ENCODE measurements around the gene ADGRF4. TPM values are rescaled to one million over a fixed set of nuclear protein-coding genes. Genes with fewer than 3 reads are reported as not detected.

The ADGRF4 gene
- total RNA-seq, 2 donors from 2014 or later, result 0.86 TPM; not detected in 1

DNA sequence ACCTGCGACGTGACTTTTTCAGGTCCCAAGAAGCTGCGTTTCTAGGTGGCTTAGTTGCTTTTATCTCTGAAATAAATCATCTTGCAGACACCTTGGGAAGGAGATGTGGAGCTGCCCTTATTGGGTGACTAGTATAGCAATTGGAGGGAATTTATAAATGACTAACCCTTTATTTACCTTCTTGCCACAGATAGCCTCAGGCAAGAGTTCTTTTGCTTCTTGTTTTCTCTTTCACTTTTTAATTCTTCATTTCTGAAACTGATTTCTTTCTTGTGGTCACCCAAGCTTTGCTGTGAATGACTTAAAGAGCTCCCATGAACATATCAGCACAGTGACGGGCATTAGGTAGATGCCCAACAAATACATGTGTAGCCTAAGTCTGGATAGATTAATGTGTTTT is 3.0 kb downstream of the ADGRF4 start:
- no peak overlapping the region for H3K4me3 ChIP-seq
- no peaks in the 10 kb centered on the region for H3K9me3 ChIP-seq
- peaks cover 0 to 7% of the 10 kb centered on the region in 2 donors for H3K4me1 ChIP-seq
- DNase-seq (ENCODE audit: low spot score), result no peak
- H3K36me3 ChIP-seq, result no peaks in the 10 kb centered on the region
- no peaks in the 10 kb centered on the region for H3K27me3 ChIP-seq
- no peak overlapping the region for H3K27ac ChIP-seq
- TF ChIP-seq, protein P1, sequence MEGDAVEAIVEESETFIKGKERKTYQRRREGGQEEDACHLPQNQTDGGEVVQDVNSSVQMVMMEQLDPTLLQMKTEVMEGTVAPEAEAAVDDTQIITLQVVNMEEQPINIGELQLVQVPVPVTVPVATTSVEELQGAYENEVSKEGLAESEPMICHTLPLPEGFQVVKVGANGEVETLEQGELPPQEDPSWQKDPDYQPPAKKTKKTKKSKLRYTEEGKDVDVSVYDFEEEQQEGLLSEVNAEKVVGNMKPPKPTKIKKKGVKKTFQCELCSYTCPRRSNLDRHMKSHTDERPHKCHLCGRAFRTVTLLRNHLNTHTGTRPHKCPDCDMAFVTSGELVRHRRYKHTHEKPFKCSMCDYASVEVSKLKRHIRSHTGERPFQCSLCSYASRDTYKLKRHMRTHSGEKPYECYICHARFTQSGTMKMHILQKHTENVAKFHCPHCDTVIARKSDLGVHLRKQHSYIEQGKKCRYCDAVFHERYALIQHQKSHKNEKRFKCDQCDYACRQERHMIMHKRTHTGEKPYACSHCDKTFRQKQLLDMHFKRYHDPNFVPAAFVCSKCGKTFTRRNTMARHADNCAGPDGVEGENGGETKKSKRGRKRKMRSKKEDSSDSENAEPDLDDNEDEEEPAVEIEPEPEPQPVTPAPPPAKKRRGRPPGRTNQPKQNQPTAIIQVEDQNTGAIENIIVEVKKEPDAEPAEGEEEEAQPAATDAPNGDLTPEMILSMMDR (IDR thresholded peaks at IDR 0.05), result no peak

DNA sequence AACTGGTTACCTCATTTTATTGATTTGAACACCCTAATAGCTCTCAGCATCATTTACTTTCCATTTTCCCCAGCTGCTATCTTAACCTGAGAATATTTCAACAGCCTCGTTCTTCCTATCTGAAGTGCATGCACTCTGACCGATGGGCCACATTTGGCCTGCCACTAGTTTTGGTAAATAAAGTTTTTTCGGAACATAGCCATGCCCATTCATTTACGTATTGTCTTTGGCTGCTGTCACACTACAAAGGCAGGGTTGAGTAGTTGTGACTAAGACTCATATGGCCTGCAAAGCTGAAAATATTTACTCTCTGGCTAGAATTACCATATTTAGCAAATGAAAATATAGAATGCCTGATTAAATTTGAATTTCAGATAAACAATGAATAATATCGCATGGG is 10.8 kb downstream of the ADGRF4 start:
- no peaks in the 10 kb centered on the region for H3K4me1 ChIP-seq
- no peaks in the 10 kb centered on the region for H3K36me3 ChIP-seq
- TF ChIP-seq, protein P1 (IDR thresholded peaks at IDR 0.05), result no peak
- DNase-seq (ENCODE audit: low spot score), result no peak
- no peak overlapping the region for H3K4me3 ChIP-seq
- H3K27ac ChIP-seq, result no peak overlapping the region
- no peaks in the 10 kb centered on the region for H3K9me3 ChIP-seq
- no peaks in the 10 kb centered on the region for H3K27me3 ChIP-seq

DNA sequence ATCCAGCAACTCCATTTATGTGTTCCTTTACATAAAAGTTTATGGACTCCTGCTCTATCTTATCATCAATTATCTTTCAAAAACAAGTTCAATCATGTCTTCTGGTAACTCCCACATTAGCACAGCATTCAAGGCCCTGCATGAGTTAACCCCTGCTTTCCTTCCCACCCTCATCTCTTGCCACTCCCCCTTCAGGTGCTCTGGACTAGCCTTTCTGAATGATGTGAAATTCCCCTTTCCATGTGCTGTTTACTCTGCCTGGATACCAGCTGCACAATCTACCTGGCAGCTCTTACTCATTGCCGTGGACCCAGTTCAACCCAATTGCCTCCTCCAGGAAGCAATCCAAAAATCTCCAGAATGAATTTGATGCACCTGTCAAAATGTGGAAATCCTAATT is 11.9 kb downstream of the ADGRF4 start:
- Histone ChIP-seq H3K36me3 (no peaks in the 10 kb centered on the region), H3K27me3 (no peaks in the 10 kb centered on the region), H3K4me1 (no peaks in the 10 kb centered on the region), H3K9me3 (no peaks in the 10 kb centered on the region), H3K27ac (no peak overlapping the region), H3K4me3 (no peak overlapping the region)
- no peak for DNase-seq (ENCODE audit: low spot score)
- TF ChIP-seq, protein P1 (IDR thresholded peaks at IDR 0.05), result no peak

DNA sequence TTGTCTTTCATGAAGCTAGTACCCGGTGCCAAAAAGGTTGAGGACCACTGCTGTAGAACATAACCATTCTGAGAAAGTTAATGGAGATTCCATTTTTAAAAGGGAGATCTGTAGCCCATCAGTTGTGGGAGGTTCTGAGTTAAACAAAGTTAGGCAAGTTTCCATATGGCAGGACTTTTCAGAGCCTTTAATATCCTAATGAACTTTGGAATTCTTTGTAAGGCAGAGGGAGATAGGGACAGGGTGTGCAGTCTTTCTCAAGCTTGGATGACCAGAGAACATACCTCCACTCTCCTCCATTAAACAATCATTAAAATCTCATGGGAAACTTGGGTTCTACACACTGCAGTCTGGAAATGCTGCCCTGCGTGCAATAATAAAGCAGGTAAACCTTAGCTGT is 14.8 kb downstream of the ADGRF4 start:
- Histone ChIP-seq H3K4me1 (no peaks in the 10 kb centered on the region), H3K9me3 (no peaks in the 10 kb centered on the region), H3K36me3 (no peaks in the 10 kb centered on the region), H3K27ac (no peak overlapping the region), H3K27me3 (no peaks in the 10 kb centered on the region), H3K4me3 (no peak overlapping the region)
- DNase-seq (ENCODE audit: low spot score), result no peak
- TF ChIP-seq, protein P1 (IDR thresholded peaks at IDR 0.05), result no peak

DNA sequence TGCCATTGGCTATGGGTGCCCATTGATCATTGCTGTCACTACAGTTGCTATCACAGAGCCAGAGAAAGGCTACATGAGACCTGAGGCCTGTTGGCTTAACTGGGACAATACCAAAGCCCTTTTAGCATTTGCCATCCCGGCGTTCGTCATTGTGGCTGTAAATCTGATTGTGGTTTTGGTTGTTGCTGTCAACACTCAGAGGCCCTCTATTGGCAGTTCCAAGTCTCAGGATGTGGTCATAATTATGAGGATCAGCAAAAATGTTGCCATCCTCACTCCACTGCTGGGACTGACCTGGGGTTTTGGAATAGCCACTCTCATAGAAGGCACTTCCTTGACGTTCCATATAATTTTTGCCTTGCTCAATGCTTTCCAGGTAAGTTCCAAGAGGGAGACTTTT is 16.4 kb downstream of the ADGRF4 start:
- Histone ChIP-seq H3K27me3 (no peaks in the 10 kb centered on the region), H3K27ac (no peak overlapping the region), H3K4me1 (no peaks in the 10 kb centered on the region), H3K9me3 (no peaks in the 10 kb centered on the region), H3K4me3 (no peak overlapping the region), H3K36me3 (no peaks in the 10 kb centered on the region)
- TF ChIP-seq, protein P1 (IDR thresholded peaks at IDR 0.05), result no peak
- no peak for DNase-seq (ENCODE audit: low spot score)

DNA sequence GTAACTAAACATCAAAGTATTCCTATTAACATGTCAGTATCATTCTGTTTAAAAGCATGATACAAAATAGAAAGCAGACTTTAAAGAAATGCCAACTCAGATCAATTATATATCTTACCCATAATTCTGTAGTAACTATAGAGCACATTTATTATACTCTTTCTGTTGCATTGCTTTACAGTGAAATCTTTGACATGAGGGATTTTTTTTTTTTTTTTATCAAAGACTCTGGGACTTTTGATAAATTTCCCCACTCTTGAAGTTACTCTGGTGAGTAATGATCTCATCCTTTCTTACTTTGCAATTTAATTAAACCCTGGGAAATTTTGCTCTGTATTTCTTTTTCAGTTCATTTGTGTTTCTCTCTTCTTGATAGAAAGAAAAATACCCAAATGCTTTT is 17.4 kb downstream of the ADGRF4 start:
- Histone ChIP-seq H3K27me3 (no peaks in the 10 kb centered on the region), H3K9me3 (no peaks in the 10 kb centered on the region), H3K36me3 (no peaks in the 10 kb centered on the region), H3K4me3 (no peak overlapping the region), H3K27ac (no peak overlapping the region), H3K4me1 (no peaks in the 10 kb centered on the region)
- TF ChIP-seq, protein P1 (IDR thresholded peaks at IDR 0.05), result no peak
- no peak for DNase-seq (ENCODE audit: low spot score)
